DND-41 (cell line): ENCODE data around the gene NGFR.

ENCODE experiments used
- ATAC-seq: fragments of 200-7000 bp; cut with Tn5 transposase; 3 replicates; pipeline ENCODE4 v1.9.1; 2021; ENCODE audit warnings: low read depth; ENCODE audit not compliant: insufficient read depth
- DNase-seq: peaks from one replicate; pipeline ENCODE4 v3.0.0-alpha.2; 2020
- H2AFZ ChIP-seq: 2 replicates; pipeline ENCODE4 v1.6.0; 2012; ENCODE audit warnings: low read depth, low read length
- H3K27ac ChIP-seq: 2 replicates; pipeline ENCODE4 v1.5.1; 2012; ENCODE audit warnings: low read length, inconsistent platforms
- H3K27me3 ChIP-seq: fragments of 200-600 bp; sonication (generic); 2 replicates; pipeline ENCODE4 v1.6.0; 2012; ENCODE audit warnings: low read length, mild to moderate bottlenecking, inconsistent platforms; ENCODE audit not compliant: insufficient read depth, poor library complexity
- H3K36me3 ChIP-seq: 2 replicates; pipeline ENCODE4 v1.5.1; 2012; ENCODE audit warnings: low read length, inconsistent platforms; ENCODE audit not compliant: insufficient read depth
- H3K4me1 ChIP-seq: 2 replicates; pipeline ENCODE4 v1.5.1; 2012; ENCODE audit warnings: mild to moderate bottlenecking, low read length; ENCODE audit not compliant: insufficient read depth
- H3K4me2 ChIP-seq: 2 replicates; pipeline ENCODE4 v1.6.0; 2012; ENCODE audit warnings: mild to moderate bottlenecking, moderate library complexity, low read length, inconsistent platforms; ENCODE audit not compliant: insufficient read depth
- H3K4me3 ChIP-seq, 2 experiments: fragments of 200-600 bp in 1 of 2; shearing (Covaris generic) in 1 of 2; 2 replicates each; pipeline ENCODE4 v1.5.1; 2012 to 2016; ENCODE audit warnings: inconsistent platforms in 2 of 2, low read length in 2 of 2, mild to moderate bottlenecking in 2 of 2, low read depth in 1 of 2, moderate library complexity in 1 of 2
- H3K79me2 ChIP-seq: 2 replicates; pipeline ENCODE4 v1.6.0; 2012; ENCODE audit warnings: low read length, inconsistent platforms; ENCODE audit not compliant: insufficient read depth
- H3K9ac ChIP-seq: 2 replicates; pipeline ENCODE4 v1.6.0; 2012; ENCODE audit warnings: low read depth, mild to moderate bottlenecking, inconsistent platforms, low read length, moderate library complexity
- H3K9me3 ChIP-seq: 2 replicates; pipeline ENCODE4 v1.5.1; 2012; ENCODE audit warnings: low read length, moderate library complexity, mild to moderate bottlenecking, inconsistent platforms; ENCODE audit not compliant: insufficient read depth, severe bottlenecking
- H4K20me1 ChIP-seq: 2 replicates; pipeline ENCODE4 v1.6.0; 2012; ENCODE audit warnings: low read length; ENCODE audit not compliant: insufficient read depth
- CTCF ChIP-seq: IDR thresholded peaks from 2 replicates; pipeline ENCODE4 v1.5.1; 2012; ENCODE audit warnings: borderline replicate concordance, low read length, moderate library complexity, mild to moderate bottlenecking; ENCODE audit not compliant: poor library complexity, severe bottlenecking; ENCODE audit errors: extremely low read depth
- EZH2 ChIP-seq: IDR thresholded peaks from 3 replicates; pipeline ENCODE4 v1.6.1; 2012; ENCODE audit warnings: borderline replicate concordance, low read depth, mild to moderate bottlenecking, moderate library complexity, low read length, inconsistent platforms; ENCODE audit not compliant: severe bottlenecking

NGFR gene

GRCh38 chr17:49480836-49481615 is 14.1 kb upstream of the NGFR start:
- Histone ChIP-seq H3K27ac (no peak overlapping the region), H3K9ac (no peak overlapping the region), H3K9me3 (no peaks in the 10 kb centered on the region), H3K27me3 (peaks cover 28% of the 10 kb centered on the region), H3K79me2 (no peaks in the 10 kb centered on the region), H3K36me3 (no peaks in the 10 kb centered on the region), H3K4me3 (no peak overlapping the region), H3K4me2 (no peak overlapping the region), H3K4me1 (no peaks in the 10 kb centered on the region), H4K20me1 (peaks cover 2% of the 10 kb centered on the region; the same call in 1 of the 2 replicates), H2AFZ (no peak overlapping the region)
- no peak for DNase-seq
- ATAC-seq: no peak
- no peak for TF ChIP-seq CTCF
- TF ChIP-seq EZH2: no peak

GRCh38 chr17:49482144-49482817 is 12.8 kb upstream of the NGFR start:
- Histone ChIP-seq H3K27ac (no peak overlapping the region), H3K36me3 (no peaks in the 10 kb centered on the region), H4K20me1 (peaks cover 2% of the 10 kb centered on the region; the same call in 1 of the 2 replicates), H3K79me2 (no peaks in the 10 kb centered on the region), H3K27me3 (peaks cover 29% of the 10 kb centered on the region), H3K9me3 (no peaks in the 10 kb centered on the region), H3K4me2 (no peak overlapping the region), H3K4me3 (no peak overlapping the region), H3K9ac (no peak overlapping the region), H3K4me1 (no peaks in the 10 kb centered on the region; the same call in 1 of the 2 replicates), H2AFZ (no peak overlapping the region)
- no peak for TF ChIP-seq CTCF
- no peak for TF ChIP-seq EZH2
- ATAC-seq (no peak), DNase-seq (no peak)

DNA sequence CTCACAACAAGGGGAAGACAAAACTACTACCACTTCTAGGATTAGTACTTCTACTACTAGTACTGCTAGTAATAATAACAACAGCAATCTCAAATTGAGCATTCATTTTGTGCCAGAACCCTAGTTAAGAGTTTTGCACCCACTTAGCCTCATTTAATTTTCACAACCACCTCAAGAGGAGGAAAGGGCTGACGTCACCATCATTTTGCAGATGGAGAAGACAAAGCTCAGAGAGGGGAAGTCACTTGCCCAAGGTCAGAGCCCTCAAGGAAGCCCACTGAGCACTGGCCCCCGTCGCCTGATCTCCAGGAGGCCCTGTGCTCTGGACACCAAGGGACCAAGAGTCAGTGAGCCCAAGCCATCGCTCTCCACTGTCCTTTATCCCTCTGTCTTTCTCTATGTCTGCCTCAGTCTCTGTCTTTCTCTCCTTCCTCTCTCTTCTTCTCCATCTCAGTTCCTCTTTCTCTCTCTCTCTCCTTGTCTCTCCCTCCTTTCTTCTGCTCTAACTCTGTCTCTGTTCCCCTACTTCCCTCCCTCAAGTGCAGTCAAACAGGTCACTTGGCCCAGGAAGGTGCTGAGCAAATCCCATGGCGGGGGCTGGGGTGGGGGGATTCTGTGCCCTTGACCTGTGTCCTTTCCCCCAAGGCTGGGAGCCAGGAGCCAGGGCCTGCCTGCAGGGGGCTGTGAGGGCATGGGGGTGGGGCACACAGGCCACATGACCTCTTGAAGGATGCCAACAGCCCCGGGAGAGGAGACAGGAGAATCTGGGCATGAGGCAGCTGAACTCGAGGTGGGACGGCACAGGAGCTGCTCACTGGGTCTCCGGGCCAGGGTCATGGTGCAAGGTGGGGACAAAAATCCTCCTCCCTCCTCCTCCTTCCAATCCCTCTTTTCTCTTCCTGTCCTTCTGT is 11.2 kb upstream of the NGFR start:
- H3K27me3 ChIP-seq: peaks cover 21% of the 10 kb centered on the region
- no peak overlapping the region for H3K27ac ChIP-seq
- no peaks in the 10 kb centered on the region; the same call in 1 of the 2 replicates for H3K4me1 ChIP-seq
- no peaks in the 10 kb centered on the region for H3K9me3 ChIP-seq
- no peaks in the 10 kb centered on the region for H3K79me2 ChIP-seq
- no peaks in the 10 kb centered on the region; the same call in 1 of the 2 replicates for H4K20me1 ChIP-seq
- TF ChIP-seq CTCF (no peak), EZH2 (no peak)
- DNase-seq (no peak), ATAC-seq (no peak)
- H3K4me2 ChIP-seq: no peak overlapping the region
- no peak overlapping the region for H3K4me3 ChIP-seq
- no peak overlapping the region for H3K9ac ChIP-seq
- no peaks in the 10 kb centered on the region for H3K36me3 ChIP-seq
- no peak overlapping the region for H2AFZ ChIP-seq
